ENCODE measurements around the gene METRNL.
A peak's percentile ranks its signal among the peaks of the same experiment; 100 is the strongest.
"Not testable (repeated sequence)": the region's sequence is repeated elsewhere in the genome, so short reads cannot be mapped to it uniquely, and the experiment has no call there.

The METRNL gene

DNA sequence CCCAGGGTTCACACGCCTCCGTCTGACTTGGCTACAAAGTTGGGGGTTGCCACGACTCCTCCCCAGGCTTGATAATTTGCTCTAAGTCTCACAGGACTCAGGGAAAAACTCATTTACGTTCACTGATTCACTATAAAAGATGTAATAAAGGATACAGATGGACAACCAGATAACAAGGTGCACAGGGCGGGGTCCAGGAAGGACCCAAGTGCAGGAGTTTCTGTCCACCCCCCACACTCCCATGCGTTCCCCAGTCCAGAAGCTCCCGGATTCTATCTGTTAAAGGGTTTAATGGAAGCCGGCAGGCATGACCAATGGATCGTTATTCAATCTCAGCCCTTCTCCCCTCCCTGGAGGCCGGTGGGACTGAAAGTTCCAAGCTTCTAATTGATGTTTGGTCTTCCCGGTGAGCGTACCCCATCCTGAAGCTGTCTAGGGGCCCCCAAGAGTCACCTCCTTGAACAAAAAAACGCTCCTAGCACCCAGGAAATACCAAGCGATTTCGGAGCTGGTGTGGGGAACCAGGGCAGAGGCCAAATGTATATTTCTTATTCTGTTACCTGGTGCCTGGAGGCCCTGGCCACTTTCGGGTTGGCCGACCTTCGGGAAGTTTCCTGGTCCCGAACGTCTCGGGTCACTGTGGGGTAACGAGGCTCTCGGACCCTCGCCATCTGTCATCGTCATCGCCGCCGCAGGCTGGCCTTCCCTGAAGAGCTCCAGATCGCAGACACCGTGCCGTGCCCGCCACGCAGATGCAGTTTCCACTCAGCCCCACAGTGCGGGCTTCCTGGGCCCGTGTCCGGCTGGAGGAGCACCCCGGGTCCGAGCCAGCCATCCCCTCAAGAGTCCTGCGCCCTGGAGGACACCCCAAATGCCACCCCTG is 13.5 kb upstream of the METRNL start:
- H3K27ac ChIP-seq, result no peak overlapping the region
- TF ChIP-seq, protein P1, sequence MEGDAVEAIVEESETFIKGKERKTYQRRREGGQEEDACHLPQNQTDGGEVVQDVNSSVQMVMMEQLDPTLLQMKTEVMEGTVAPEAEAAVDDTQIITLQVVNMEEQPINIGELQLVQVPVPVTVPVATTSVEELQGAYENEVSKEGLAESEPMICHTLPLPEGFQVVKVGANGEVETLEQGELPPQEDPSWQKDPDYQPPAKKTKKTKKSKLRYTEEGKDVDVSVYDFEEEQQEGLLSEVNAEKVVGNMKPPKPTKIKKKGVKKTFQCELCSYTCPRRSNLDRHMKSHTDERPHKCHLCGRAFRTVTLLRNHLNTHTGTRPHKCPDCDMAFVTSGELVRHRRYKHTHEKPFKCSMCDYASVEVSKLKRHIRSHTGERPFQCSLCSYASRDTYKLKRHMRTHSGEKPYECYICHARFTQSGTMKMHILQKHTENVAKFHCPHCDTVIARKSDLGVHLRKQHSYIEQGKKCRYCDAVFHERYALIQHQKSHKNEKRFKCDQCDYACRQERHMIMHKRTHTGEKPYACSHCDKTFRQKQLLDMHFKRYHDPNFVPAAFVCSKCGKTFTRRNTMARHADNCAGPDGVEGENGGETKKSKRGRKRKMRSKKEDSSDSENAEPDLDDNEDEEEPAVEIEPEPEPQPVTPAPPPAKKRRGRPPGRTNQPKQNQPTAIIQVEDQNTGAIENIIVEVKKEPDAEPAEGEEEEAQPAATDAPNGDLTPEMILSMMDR (IDR thresholded peaks at IDR 0.05), result no peak
- no peak for TF ChIP-seq ZFX (IDR thresholded peaks at IDR 0.05; ENCODE audit: borderline replicate concordance)

DNA sequence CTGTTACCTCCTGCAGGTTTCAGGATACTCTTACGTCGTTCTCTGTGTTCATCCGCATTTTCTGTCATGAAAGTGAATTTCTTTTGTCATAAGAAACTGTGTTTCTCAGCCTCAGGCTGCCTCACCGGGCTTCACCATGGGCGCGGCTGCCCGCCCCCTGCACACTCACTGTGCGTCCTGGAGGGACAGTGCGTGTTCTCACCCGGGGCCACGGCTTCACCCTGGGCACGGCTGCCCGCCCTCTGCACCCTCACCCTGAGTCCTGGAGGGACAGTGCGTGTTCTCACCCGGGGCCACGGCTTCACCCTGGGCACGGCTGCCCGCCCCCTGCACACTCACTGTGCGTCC is 12.9 kb upstream of the METRNL start:
- not testable (repeated sequence) for H3K27ac ChIP-seq

DNA sequence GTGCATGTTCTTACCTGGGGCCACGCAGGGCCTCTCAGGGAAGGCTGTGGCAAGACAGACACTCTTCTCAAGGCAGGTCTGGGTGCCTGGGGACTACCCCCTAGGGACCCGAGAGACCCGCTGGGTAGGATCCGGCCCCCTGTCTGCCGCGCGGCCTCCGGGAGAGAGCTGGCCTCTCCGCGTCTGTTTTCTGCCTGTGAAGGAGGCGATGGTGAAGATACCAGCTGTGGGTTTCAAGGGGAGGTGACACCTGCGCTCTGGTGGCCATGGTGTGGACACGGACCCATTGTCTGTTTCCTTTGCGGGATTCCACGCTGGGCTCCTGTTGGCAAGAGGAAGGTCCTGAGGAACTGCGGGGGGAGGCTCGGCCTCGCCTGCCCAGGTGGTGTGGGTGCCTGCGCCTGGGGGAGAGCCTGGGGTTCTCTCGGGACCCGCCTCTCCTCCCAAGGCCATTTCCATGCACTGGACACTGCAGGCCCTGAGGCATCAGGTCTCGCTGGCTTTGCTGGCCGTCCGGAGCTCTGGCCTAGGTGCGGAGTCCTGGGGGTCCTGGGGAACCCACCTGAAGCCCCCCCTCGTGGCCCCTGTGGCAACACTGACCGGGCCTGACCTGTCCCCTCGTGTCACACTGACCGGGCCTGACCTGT is 12.2 kb upstream of the METRNL start:
- no peak overlapping the region for H3K27ac ChIP-seq
- TF ChIP-seq ZFX (IDR thresholded peaks at IDR 0.05; ENCODE audit: borderline replicate concordance), result no peak
- TF ChIP-seq, protein P1 (IDR thresholded peaks at IDR 0.05), result no peak

DNA sequence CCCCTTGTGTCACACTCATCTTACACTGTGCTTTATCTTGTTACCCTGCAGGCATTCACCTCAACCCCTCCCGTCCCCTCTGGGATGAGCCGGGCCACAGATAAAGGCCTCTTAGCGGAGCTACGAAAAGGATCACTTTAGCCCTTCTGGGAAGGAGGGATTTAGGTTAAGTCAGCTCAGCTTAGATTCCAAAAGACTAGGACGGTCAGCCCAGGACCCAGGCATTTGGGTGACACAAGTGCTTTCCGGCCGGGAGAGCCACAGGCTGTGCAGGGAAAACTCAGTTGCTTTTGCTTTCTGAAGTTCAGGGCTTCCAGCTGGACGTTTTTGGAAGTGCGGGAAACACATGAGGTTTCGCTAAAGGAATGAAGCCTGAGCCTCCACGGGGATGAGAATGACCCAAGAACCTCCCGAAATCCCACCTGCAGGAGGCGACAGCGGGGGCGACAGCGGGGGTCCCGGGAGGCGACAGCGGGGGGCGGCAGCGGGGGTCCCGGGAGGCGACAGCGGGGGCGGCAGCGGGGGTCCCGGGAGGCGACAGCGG is 11.6 kb upstream of the METRNL start:
- no peak overlapping the region for H3K27ac ChIP-seq
- TF ChIP-seq, protein P1 (IDR thresholded peaks at IDR 0.05), result 0 out of 2 replicates have a peak, but pooled peaks have one; percentile 5
- no peak for TF ChIP-seq ZFX (IDR thresholded peaks at IDR 0.05; ENCODE audit: borderline replicate concordance)

DNA sequence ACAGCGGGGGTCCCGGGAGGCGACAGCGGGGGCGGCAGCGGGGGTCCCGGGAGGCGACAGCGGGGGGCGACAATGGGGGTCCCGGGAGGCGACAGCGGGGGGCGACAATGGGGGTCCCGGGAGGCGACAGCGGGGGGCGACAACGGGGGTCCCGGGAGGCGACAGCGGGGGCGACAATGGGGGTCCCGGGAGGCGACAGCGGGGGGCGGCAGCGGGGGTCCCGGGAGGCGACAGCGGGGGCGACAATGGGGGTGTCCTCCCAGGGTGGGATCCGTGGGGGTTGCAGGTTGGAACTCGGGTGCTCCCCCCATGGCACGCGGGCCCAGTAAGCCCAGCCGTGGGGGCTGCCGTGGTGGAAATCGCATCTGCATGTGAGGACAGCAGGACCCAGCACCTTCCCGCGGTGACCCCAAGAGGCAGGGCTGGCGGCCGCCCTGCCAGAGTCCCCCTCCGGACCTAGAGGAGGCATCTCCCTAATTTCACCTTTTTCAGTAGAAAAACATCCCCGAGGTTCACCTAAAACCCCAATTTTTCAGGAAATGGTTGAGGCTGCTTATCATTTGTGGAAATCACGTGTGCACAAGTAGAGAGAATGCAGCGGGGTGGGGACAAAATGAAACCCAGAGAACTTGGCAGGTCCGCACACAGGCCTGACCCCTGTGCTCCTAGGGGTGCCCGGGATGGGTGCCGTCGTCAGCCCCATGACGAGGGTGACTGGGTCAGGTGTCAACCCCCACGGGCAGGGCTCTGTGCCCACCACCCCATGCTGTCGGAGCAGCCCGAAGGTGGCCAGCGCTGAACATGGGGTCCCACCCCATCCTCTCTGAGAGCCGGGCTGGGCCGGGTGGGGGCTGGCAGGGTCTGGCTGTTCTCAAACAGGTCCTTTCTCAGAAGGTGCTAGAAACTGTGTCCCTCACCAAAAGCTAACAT is 10.5 kb upstream of the METRNL start:
- TF ChIP-seq, protein P1 (IDR thresholded peaks at IDR 0.05), result no peak
- TF ChIP-seq ZFX (IDR thresholded peaks at IDR 0.05; ENCODE audit: borderline replicate concordance), result no peak

DNA sequence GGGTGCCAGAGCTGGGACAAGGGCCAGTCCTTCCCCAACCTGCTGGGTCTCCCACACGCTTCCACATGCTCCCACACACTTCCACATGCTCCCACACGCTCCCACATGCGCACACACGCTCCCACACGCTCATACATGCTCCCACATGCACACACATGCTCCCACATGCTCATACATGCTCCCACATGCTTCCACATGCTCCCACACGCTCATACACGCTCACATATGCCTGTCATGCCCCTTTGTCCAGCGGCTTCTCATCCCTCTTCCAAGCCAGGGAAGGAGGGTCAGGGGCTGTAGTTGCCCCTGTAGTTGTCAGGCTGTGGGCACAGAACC is 9.9 kb upstream of the METRNL start:
- no peak overlapping the region for H3K27ac ChIP-seq
- no peak for TF ChIP-seq ZFX (IDR thresholded peaks at IDR 0.05; ENCODE audit: borderline replicate concordance)
- TF ChIP-seq, protein P1 (IDR thresholded peaks at IDR 0.05), result no peak

More for the DNA sequence above, 10.5 kb upstream of the METRNL start:
- H3K27ac ChIP-seq, result no peak overlapping the region

Data from 22Rv1 (cell line).